K562 (cell line): Measurements from ENCODE around the gene TARM1. TPM values are rescaled to one million over a fixed set of nuclear protein-coding genes. Genes with fewer than 3 reads are reported as not detected.

Source experiments
- ARID3A ChIP-seq: IDR thresholded peaks from 2 replicates; pipeline ENCODE4 v1.6.1; 2012; ENCODE audit warnings: low read depth, low read length, improper control_type of control experiment, borderline replicate concordance
- BDP1 ChIP-seq: IDR thresholded peaks from 3 replicates; pipeline ENCODE4 v1.6.1; 2011; ENCODE audit not compliant: insufficient read length, insufficient read depth
- ETV6 ChIP-seq, 3 experiments: fragments of 150-350 bp in 1 of 3; sonication (generic) in 1 of 3; formaldehyde crosslinking in 1 of 3; IDR thresholded peaks; 2 replicates each; pipeline versions ENCODE4 v1.6.1 to v1.8.0; 2014 to 2022; ENCODE audit warnings: borderline replicate concordance in 2 of 3, low read depth in 2 of 3, antibody characterized with exemption in 1 of 3, low read length in 1 of 3, mild to moderate bottlenecking in 1 of 3, missing genetic modification reagents in 1 of 3
- HIVEP1 ChIP-seq: fragments of 250-450 bp; sonication (Bioruptor Pico); IDR thresholded peaks from 2 replicates; pipeline ENCODE4 v1.4.0; 2020; ENCODE audit warnings: mild to moderate bottlenecking
- HLTF ChIP-seq: fragments of 450-650 bp; IDR thresholded peaks from 2 replicates; pipeline ENCODE4 v1.6.1; 2016
- SMAD2 ChIP-seq: fragments of 150-350 bp; IDR thresholded peaks from 2 replicates; pipeline ENCODE4 v1.6.1; 2014; ENCODE audit warnings: low read depth, mild to moderate bottlenecking, low read length
- STAT6 ChIP-seq: sonication (generic); formaldehyde crosslinking; IDR thresholded peaks from 2 replicates; pipeline ENCODE4 v1.8.1; 2023; ENCODE audit warnings: mild to moderate bottlenecking, missing genetic modification reagents
- polyA plus RNA-seq, 8 experiments: library from polyadenylated mRNA; depleted of rRNA in 4 of 8; stranded (reverse) in 5 of 8; unstranded in 3 of 8; fragments of >200 nt; fragmentation: Nextera tagmentation in 2 of 8; fragmentation: Illumina TruSeq in 1 of 8; extraction: Ambion mirVana in 2 of 8; extraction: Trizol in 1 of 8; gene quantifications; 2 replicates each; pipeline versions ENCODE4 v1.2.1 to v1.2.3, GENCODE V29; 2011 to 2014; ENCODE audit warnings: inconsistent platforms in 1 of 8, missing spikeins in 1 of 8
- total RNA-seq, 7 experiments: library from RNA; depleted of rRNA in 6 of 7; stranded (reverse); fragments of >200 nt in 6 of 7; fragmentation: Illumina TruSeq in 2 of 7; extraction: Trizol in 2 of 7; gene quantifications; 2 replicates each; pipeline versions ENCODE4 v1.2.1 to v1.2.3, GENCODE V29; 2011 to 2021; ENCODE audit warnings: low replicate concordance in 1 of 7
- TF ChIP-seq, protein P1 (sequence below): fragments of 200-600 bp; sonication (generic); IDR thresholded peaks from one replicate; pipeline ENCODE4 v1.6.1; 2012; ENCODE audit warnings: mild to moderate bottlenecking, low read depth, low read length, inconsistent platforms

TARM1 gene
- total and polyA plus RNA-seq, 9 of the 15 experiments (the other 6 are each of a cell fraction or from before 2014, with no cell fraction given): not detected

GRCh38 chr19:54115109-54116063 is 34.2 kb upstream of the TARM1 start, which contains the start of the genes PRPF31 and TFPT (continued):
- TF ChIP-seq, protein P1, sequence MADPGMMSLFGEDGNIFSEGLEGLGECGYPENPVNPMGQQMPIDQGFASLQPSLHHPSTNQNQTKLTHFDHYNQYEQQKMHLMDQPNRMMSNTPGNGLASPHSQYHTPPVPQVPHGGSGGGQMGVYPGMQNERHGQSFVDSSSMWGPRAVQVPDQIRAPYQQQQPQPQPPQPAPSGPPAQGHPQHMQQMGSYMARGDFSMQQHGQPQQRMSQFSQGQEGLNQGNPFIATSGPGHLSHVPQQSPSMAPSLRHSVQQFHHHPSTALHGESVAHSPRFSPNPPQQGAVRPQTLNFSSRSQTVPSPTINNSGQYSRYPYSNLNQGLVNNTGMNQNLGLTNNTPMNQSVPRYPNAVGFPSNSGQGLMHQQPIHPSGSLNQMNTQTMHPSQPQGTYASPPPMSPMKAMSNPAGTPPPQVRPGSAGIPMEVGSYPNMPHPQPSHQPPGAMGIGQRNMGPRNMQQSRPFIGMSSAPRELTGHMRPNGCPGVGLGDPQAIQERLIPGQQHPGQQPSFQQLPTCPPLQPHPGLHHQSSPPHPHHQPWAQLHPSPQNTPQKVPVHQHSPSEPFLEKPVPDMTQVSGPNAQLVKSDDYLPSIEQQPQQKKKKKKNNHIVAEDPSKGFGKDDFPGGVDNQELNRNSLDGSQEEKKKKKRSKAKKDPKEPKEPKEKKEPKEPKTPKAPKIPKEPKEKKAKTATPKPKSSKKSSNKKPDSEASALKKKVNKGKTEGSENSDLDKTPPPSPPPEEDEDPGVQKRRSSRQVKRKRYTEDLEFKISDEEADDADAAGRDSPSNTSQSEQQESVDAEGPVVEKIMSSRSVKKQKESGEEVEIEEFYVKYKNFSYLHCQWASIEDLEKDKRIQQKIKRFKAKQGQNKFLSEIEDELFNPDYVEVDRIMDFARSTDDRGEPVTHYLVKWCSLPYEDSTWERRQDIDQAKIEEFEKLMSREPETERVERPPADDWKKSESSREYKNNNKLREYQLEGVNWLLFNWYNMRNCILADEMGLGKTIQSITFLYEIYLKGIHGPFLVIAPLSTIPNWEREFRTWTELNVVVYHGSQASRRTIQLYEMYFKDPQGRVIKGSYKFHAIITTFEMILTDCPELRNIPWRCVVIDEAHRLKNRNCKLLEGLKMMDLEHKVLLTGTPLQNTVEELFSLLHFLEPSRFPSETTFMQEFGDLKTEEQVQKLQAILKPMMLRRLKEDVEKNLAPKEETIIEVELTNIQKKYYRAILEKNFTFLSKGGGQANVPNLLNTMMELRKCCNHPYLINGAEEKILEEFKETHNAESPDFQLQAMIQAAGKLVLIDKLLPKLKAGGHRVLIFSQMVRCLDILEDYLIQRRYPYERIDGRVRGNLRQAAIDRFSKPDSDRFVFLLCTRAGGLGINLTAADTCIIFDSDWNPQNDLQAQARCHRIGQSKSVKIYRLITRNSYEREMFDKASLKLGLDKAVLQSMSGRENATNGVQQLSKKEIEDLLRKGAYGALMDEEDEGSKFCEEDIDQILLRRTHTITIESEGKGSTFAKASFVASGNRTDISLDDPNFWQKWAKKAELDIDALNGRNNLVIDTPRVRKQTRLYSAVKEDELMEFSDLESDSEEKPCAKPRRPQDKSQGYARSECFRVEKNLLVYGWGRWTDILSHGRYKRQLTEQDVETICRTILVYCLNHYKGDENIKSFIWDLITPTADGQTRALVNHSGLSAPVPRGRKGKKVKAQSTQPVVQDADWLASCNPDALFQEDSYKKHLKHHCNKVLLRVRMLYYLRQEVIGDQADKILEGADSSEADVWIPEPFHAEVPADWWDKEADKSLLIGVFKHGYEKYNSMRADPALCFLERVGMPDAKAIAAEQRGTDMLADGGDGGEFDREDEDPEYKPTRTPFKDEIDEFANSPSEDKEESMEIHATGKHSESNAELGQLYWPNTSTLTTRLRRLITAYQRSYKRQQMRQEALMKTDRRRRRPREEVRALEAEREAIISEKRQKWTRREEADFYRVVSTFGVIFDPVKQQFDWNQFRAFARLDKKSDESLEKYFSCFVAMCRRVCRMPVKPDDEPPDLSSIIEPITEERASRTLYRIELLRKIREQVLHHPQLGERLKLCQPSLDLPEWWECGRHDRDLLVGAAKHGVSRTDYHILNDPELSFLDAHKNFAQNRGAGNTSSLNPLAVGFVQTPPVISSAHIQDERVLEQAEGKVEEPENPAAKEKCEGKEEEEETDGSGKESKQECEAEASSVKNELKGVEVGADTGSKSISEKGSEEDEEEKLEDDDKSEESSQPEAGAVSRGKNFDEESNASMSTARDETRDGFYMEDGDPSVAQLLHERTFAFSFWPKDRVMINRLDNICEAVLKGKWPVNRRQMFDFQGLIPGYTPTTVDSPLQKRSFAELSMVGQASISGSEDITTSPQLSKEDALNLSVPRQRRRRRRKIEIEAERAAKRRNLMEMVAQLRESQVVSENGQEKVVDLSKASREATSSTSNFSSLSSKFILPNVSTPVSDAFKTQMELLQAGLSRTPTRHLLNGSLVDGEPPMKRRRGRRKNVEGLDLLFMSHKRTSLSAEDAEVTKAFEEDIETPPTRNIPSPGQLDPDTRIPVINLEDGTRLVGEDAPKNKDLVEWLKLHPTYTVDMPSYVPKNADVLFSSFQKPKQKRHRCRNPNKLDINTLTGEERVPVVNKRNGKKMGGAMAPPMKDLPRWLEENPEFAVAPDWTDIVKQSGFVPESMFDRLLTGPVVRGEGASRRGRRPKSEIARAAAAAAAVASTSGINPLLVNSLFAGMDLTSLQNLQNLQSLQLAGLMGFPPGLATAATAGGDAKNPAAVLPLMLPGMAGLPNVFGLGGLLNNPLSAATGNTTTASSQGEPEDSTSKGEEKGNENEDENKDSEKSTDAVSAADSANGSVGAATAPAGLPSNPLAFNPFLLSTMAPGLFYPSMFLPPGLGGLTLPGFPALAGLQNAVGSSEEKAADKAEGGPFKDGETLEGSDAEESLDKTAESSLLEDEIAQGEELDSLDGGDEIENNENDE: no peak
- TF ChIP-seq ARID3A (peak; percentile 41; the same call in 1 of the 2 replicates), HIVEP1 (CRISPR knock-in tag) (no peak), STAT6 (CRISPR knock-in tag) (peak; percentile 94; the same call in 1 of the 2 replicates), SMAD2 (no peak), HLTF (peak; percentile 46), ETV6 (IDR thresholded peaks at IDR 0.05; ENCODE audit: borderline replicate concordance in 1 of 2, low read depth in 2 of 2, low read length in 1 of 2) (no peak), ETV6 (CRISPR knock-in tag; IDR thresholded peaks at IDR 0.05; ENCODE audit: borderline replicate concordance) (no peak), BDP1 (no peak)
